Activated naive CD4-positive, alpha-beta T cell treated with anti-CD3 and anti-CD28 coated beads for 36 hours (primary cell): Measurements from ENCODE around the gene DCAF4. TPM values are rescaled to one million over a fixed set of nuclear protein-coding genes. Genes with fewer than 3 reads are reported as not detected.
"Not testable (repeated sequence)": the region's sequence is repeated elsewhere in the genome, so short reads cannot be mapped to it uniquely, and the experiment has no call there.

Experiments used
- CTCF ChIA-PET: fragments of 350-600 bp; sonication (Branson Sonifier 250); formaldehyde crosslinking; loops from one replicate; lab custom pipeline; 2021; ENCODE audit warnings: antibody characterized with exemption; lab: Charles Lee
- DNase-seq: peaks from one replicate; pipeline ENCODE4 v3.0.0-alpha.2; 2020
- H3K27ac Mint-ChIP-seq: one replicate; pipeline ENCODE4 v1.8.0; 2021; ENCODE audit warnings: mild to moderate bottlenecking, mixed read lengths
- H3K27me3 Mint-ChIP-seq: one replicate; pipeline ENCODE4 v1.8.0; 2021; ENCODE audit warnings: low read depth, mixed read lengths
- H3K36me3 Mint-ChIP-seq: one replicate; pipeline ENCODE4 v1.8.0; 2021; ENCODE audit warnings: low read depth, mixed read lengths
- H3K4me1 Mint-ChIP-seq: one replicate; pipeline ENCODE4 v1.8.0; 2021; ENCODE audit warnings: low read depth, mixed read lengths
- H3K4me3 Mint-ChIP-seq: one replicate; pipeline ENCODE4 v1.8.0; 2021; ENCODE audit warnings: mild to moderate bottlenecking, moderate library complexity, mixed read lengths
- H3K9me3 Mint-ChIP-seq: one replicate; pipeline ENCODE4 v1.8.0; 2021; ENCODE audit warnings: mixed read lengths
- intact Hi-C: fragments of 100-400 bp; cut with micrococcal nuclease; formaldehyde crosslinking; loops from one replicate; pipeline ENCODE4 v1.15.1; 2023
- total RNA-seq, 2 experiments: library from RNA; stranded (reverse); gene quantifications; one replicate each; pipeline ENCODE4 v1.2.3, GENCODE V29; 2021

DCAF4 gene
- total RNA-seq, 2 experiments from 2014 or later = 13.3 to 16.4 TPM

DNA sequence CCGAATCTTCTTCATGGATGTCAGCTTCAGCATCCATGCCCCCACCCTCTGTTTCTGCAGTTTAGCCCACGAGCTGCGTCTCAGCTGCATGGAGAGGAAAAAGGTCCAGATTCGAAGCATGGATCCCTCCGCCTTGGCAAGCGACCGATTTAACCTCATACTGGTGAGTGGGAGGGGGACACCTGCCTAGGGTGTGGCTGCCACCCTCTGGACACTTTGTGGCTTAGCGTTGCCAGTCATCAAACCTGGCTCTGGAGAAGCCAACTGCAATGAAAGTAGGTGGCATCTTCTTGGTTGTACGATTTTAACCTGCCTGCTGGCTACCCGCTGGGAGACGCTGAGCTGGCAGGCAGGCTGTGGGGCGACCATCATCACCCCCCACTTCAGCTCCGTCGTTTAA lies 16.7 kb downstream of the DCAF4 start:
- Mint-ChIP-seq H3K4me1 (no peaks in the 10 kb centered on the region), H3K27me3 (no peaks in the 10 kb centered on the region), H3K9me3 (no peaks in the 10 kb centered on the region), H3K36me3 (peaks cover 33% of the 10 kb centered on the region), H3K4me3 (no peak overlapping the region), H3K27ac (no peak overlapping the region)
- no peak for DNase-seq
- CTCF ChIA-PET = no interaction called here
- intact Hi-C loops = no loop called here

DNA sequence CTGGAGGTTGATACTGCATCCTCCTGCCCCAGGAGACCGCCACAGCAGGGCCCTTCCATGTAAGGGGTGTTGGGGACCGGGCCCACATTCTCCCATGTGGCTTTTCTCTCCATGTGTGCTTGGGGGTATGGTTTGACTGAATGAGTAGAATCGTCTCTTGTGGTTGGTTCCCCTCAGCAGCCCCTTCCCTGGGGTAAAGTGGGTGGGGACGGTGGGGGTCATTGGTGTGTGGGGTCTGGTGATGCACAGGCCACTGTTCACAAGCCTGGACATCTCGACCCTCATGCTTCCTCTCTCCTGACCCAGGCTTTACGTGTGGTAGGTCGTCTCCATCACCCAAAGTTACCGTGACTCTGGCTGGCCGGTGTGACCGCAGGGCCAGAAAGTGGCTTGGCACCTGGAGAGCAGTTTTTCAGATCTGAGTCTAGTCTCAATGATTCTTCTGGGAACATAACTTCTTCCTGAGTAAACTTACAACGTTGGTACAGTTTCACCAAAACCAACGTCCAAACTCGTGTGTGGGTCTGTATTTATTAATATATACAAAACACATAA lies 17.7 kb downstream of the DCAF4 start:
- H3K4me1 Mint-ChIP-seq = no peaks in the 10 kb centered on the region

GRCh38 chr14:72945356-72946027 lies 19.2 kb downstream of the DCAF4 start:
- no peaks in the 10 kb centered on the region for H3K9me3 Mint-ChIP-seq
- intact Hi-C loops = loop anchor here (5.0 kb wide), 1 partner anchor 38 kb away; no protein-coding TSS in a partner anchor
- H3K27ac Mint-ChIP-seq = no peak overlapping the region
- CTCF ChIA-PET = no interaction called here
- peaks cover 24% of the 10 kb centered on the region for H3K36me3 Mint-ChIP-seq
- DNase-seq = no peak
- H3K4me3 Mint-ChIP-seq = no peak overlapping the region
- H3K4me1 Mint-ChIP-seq = no peaks in the 10 kb centered on the region
- no peaks in the 10 kb centered on the region for H3K27me3 Mint-ChIP-seq

More for the DNA sequence above, 17.7 kb downstream of the DCAF4 start:
- no peak for DNase-seq
- Mint-ChIP-seq H3K27ac (no peak overlapping the region), H3K27me3 (no peaks in the 10 kb centered on the region), H3K4me3 (no peak overlapping the region), H3K9me3 (no peaks in the 10 kb centered on the region), H3K36me3 (peaks cover 34% of the 10 kb centered on the region)
- intact Hi-C loops = no loop called here
- CTCF ChIA-PET = no interaction called here

- Mint-ChIP-seq H3K4me1 (no peaks in the 10 kb centered on the region), H3K36me3 (peaks cover 26% of the 10 kb centered on the region), H3K9me3 (no peaks in the 10 kb centered on the region), H3K27ac (no peak overlapping the region), H3K4me3 (no peak overlapping the region), H3K27me3 (no peaks in the 10 kb centered on the region)
- no peak for DNase-seq
- CTCF ChIA-PET = no interaction called here
- intact Hi-C loops = loop anchor here (5.0 kb wide), 1 partner anchor 39 kb away; no protein-coding TSS in a partner anchor
Observed at GRCh38 chr14:72946491-72946890, 20.2 kb downstream of the DCAF4 start.

- no peak overlapping the region for H3K27ac Mint-ChIP-seq
- H3K27me3 Mint-ChIP-seq = no peaks in the 10 kb centered on the region
- H3K4me1 Mint-ChIP-seq = no peaks in the 10 kb centered on the region
- peaks cover 23% of the 10 kb centered on the region for H3K36me3 Mint-ChIP-seq
- CTCF ChIA-PET = interaction anchor here (0.5 to 3.2 kb wide), 12 partner anchors 10 to 524 kb away, joined by 3 to 20 read pairs (median 4); no protein-coding TSS in a partner anchor
- no peak for DNase-seq
- no peak overlapping the region for H3K4me3 Mint-ChIP-seq
- intact Hi-C loops = loop anchor here (1.0 to 5.0 kb wide), 3 partner anchors 21 to 433 kb away; partner anchors contain the start of gene DCAF4
- no peaks in the 10 kb centered on the region for H3K9me3 Mint-ChIP-seq
Observed at GRCh38 chr14:72947366-72948160, 21.3 kb downstream of the DCAF4 start.

DNA sequence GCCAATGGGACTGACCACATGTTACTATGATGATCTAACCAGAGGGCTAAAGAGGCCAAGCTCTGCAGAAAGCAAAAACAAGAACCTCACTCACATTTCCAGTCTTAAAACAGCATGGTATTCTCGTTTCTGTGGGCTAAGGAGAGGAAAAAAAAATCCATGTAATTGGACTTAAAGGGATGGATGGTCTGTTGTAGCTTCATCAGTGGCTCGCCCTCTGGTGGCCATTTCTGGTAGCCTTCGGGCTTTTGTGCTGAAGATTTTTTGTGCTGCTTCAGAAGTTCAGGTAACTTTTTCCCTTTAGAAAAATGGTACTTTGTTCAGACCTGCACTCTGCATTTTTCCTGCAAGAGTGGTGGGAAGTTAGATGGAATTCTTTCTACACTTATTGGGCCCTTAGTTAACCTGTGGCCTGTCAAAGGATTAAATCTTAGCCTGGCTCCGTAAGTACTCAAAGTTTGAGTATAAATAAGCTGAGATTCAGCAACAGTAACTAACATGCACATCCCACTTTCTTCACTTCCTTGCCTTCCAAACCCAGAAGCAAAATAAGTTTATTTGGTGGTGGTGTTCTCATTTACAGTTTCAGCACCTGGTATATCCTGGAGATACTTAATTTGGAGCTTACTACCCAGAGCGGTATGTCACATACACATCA lies 22.3 kb downstream of the DCAF4 start:
- peak; percentile 82 for DNase-seq
- no peaks in the 10 kb centered on the region for H3K27me3 Mint-ChIP-seq
- no peaks in the 10 kb centered on the region for H3K4me1 Mint-ChIP-seq
- H3K4me3 Mint-ChIP-seq = no peak overlapping the region
- no peaks in the 10 kb centered on the region for H3K9me3 Mint-ChIP-seq
- H3K36me3 Mint-ChIP-seq = peaks cover 20% of the 10 kb centered on the region
- H3K27ac Mint-ChIP-seq = no peak overlapping the region
- CTCF ChIA-PET = interaction anchor here (0.5 to 3.2 kb wide), 28 partner anchors 11 to 523 kb away, joined by 3 to 20 read pairs (median 3); partner anchors contain the start of gene ZFYVE1
- intact Hi-C loops = loop anchor here (1.0 to 5.0 kb wide), 3 partner anchors 22 to 434 kb away; partner anchors contain the start of gene DCAF4

GRCh38 chr14:72952171-72952570 lies 25.9 kb downstream of the DCAF4 start:
- no peak for DNase-seq
- CTCF ChIA-PET = no interaction called here
- H3K4me1 Mint-ChIP-seq = no peaks in the 10 kb centered on the region
- intact Hi-C loops = no loop called here
- peaks cover 29% of the 10 kb centered on the region for H3K36me3 Mint-ChIP-seq
- H3K27me3 Mint-ChIP-seq = no peaks in the 10 kb centered on the region
- no peak overlapping the region for H3K27ac Mint-ChIP-seq
- H3K9me3 Mint-ChIP-seq = no peaks in the 10 kb centered on the region
- no peak overlapping the region for H3K4me3 Mint-ChIP-seq

DNA sequence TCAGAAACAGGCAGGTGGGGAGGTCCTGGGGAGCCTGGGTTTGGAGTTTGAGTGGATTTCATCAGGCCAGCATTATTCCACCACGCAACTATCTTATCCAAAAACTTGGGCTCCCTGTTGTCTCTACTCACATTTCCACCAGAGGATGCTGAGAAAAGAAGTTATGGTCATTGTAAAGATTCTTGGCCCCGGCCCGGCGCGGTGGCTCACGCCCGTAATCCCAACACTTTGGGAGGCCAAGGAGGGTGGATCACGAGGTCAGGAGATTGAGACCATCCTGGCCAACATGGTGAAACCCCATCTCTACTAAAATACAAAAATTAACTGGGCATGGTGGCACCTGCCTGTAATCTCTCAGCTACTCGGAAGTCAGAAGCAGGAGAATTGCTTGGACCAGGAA lies 30.5 kb downstream of the DCAF4 start:
- H3K36me3 Mint-ChIP-seq = peaks cover 33% of the 10 kb centered on the region
- H3K27ac Mint-ChIP-seq, intact Hi-C loops, H3K4me1 Mint-ChIP-seq, CTCF ChIA-PET, H3K27me3 Mint-ChIP-seq, DNase-seq, H3K9me3 Mint-ChIP-seq, H3K4me3 Mint-ChIP-seq: not testable (repeated sequence)

GRCh38 chr14:72957213-72957612 lies 30.9 kb downstream of the DCAF4 start:
- DNase-seq = no peak
- no peaks in the 10 kb centered on the region for H3K27me3 Mint-ChIP-seq
- no peak overlapping the region for H3K4me3 Mint-ChIP-seq
- peaks cover 32% of the 10 kb centered on the region for H3K36me3 Mint-ChIP-seq
- no peaks in the 10 kb centered on the region for H3K4me1 Mint-ChIP-seq
- intact Hi-C loops = no loop called here
- no peak overlapping the region for H3K27ac Mint-ChIP-seq
- no peaks in the 10 kb centered on the region for H3K9me3 Mint-ChIP-seq
- CTCF ChIA-PET = interaction anchor here (0.6 kb wide), 1 partner anchor 505 kb away, joined by 3 read pairs; no protein-coding TSS in a partner anchor

DNA sequence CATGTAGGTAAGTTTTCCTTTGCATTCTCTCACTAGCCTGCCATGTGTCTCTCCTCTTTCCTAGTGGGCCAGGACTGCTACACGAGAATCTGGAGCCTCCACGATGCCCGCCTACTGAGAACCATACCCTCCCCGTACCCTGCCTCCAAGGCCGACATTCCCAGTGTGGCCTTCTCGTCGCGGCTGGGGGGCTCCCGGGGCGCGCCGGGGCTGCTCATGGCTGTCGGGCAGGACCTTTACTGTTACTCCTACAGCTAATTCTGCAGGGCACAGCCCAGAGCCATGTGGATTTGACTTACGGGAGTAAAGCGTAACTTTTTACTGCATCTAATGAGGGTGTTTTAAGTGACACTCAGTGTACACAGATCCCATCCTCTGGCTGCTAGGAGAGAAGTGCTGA lies 32.3 kb downstream of the DCAF4 start:
- Mint-ChIP-seq H3K4me3 (no peak overlapping the region), H3K27me3 (no peaks in the 10 kb centered on the region), H3K4me1 (no peaks in the 10 kb centered on the region), H3K27ac (no peak overlapping the region), H3K9me3 (no peaks in the 10 kb centered on the region), H3K36me3 (peaks cover 31% of the 10 kb centered on the region)
- DNase-seq = no peak
- intact Hi-C loops = no loop called here
- CTCF ChIA-PET = no interaction called here

DNA sequence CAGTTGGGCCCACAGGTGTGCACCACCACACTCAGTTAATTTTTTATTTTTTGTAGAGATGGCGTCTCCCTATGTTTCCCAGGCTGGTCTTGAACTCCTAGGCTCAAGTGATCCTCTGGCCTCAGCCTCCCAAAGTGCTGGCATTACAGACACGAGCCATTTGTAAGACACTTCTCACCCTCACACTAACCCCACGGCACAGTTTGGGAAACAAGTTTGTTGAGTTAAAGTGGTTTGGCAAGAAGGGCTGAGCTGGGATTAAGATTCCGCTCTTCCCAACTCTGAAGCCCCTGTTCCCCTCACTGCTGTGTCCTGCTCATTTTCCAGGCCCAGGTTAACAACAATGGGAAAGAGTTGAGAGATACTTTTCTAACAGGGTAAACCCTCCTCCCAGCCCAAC lies 34.8 kb downstream of the DCAF4 start:
- DNase-seq, H3K27ac Mint-ChIP-seq, H3K27me3 Mint-ChIP-seq, CTCF ChIA-PET, H3K4me3 Mint-ChIP-seq, intact Hi-C loops, H3K9me3 Mint-ChIP-seq, H3K4me1 Mint-ChIP-seq: not testable (repeated sequence)
- peaks cover 27% of the 10 kb centered on the region for H3K36me3 Mint-ChIP-seq
